HepG2 (cell line): ENCODE measurements around the gene ANKFY1. TPM values are rescaled to one million over a fixed set of nuclear protein-coding genes. Genes with fewer than 3 reads are reported as not detected.

Source experiments
- ATAC-seq: fragments of 200-7000 bp; cut with Tn5 transposase; 3 replicates; pipeline ENCODE4 v1.9.1; 2020; ENCODE audit warnings: mild to moderate bottlenecking, moderate library complexity
- BruUV-seq: library from RNA; stranded (reverse); fragments of 400-500 nt; replicated peaks from 2 replicates; lab custom pipeline; 2021; lab: Mats Ljungman, UMichigan
- CTCF ChIA-PET: fragments of 300-600 bp; formaldehyde crosslinking; extraction: SDS; loops from one replicate; lab custom pipeline; 2021; ENCODE audit warnings: low total read pairs, inconsistent platforms, low intra/inter-chr PET ratio; lab: Yijun Ruan, JAX
- POLR2A ChIA-PET: fragments of 350-600 bp; sonication (Branson Sonifier 250); formaldehyde crosslinking; loops from one replicate; lab custom pipeline; 2020; ENCODE audit warnings: antibody characterized with exemption, inconsistent platforms; lab: Yijun Ruan, JAX
- DNase-seq: peaks from one replicate; pipeline ENCODE4 v3.0.0-alpha.2; 2015; ENCODE audit warnings: low spot score
- FAIRE-seq: peaks from 3 replicates; lab custom pipeline; 2011; peaks lifted over from hg19 to GRCh38; lab: Jason Lieb, UNC
- H2AFZ ChIP-seq: one replicate; pipeline ENCODE4 v1.6.1; 2011; ENCODE audit warnings: low read length, inconsistent platforms
- H3K27ac ChIP-seq: fragments of 300-600 bp; 3 replicates; pipeline ENCODE4 v1.8.0; 2011; ENCODE audit warnings: mixed run types, mild to moderate bottlenecking, mixed read lengths, low read length, inconsistent platforms; ENCODE audit not compliant: insufficient read depth; ENCODE audit errors: extremely low read length
- H3K27me3 ChIP-seq, 2 experiments: fragments of 200-600 bp in 1 of 2; 2 replicates in 1 of 2; 3 replicates in 1 of 2; pipeline versions ENCODE4 v1.6.0 to v1.8.0; 2011; ENCODE audit warnings: low read length in 2 of 2, mild to moderate bottlenecking in 2 of 2, moderate library complexity in 2 of 2, inconsistent platforms in 1 of 2; ENCODE audit not compliant: insufficient read depth in 2 of 2, control insufficient read depth in 1 of 2
- H3K36me3 ChIP-seq, 2 experiments: fragments of 200-600 bp in 1 of 2; replicated peaks in 1 of 2; 2 replicates in 1 of 2; 3 replicates in 1 of 2; pipeline versions ENCODE4 v1.5.1 to v1.8.0; 2011; ENCODE audit warnings: low read length in 2 of 2, inconsistent platforms in 1 of 2; ENCODE audit not compliant: insufficient read depth in 2 of 2, control insufficient read depth in 1 of 2
- H3K4me1 ChIP-seq: 2 replicates; pipeline ENCODE4 v1.5.1; 2012; ENCODE audit warnings: low read length, inconsistent platforms; ENCODE audit not compliant: insufficient read depth
- H3K4me2 ChIP-seq: 2 replicates; pipeline ENCODE4 v1.6.0; 2011; ENCODE audit warnings: low read depth, low read length, inconsistent platforms
- H3K4me3 ChIP-seq, 3 experiments: fragments of 200-600 bp in 1 of 3; sonication (generic), shearing (Covaris generic) in 1 of 3; replicated peaks in 1 of 3; 2 replicates each; pipeline ENCODE4 v1.5.1; 2011 to 2016; ENCODE audit warnings: low read length in 3 of 3, inconsistent platforms in 2 of 3, low read depth in 2 of 3, mild to moderate bottlenecking in 2 of 3, control low read depth in 1 of 3, mixed read lengths in 1 of 3; ENCODE audit not compliant: insufficient read depth in 1 of 3
- H3K79me2 ChIP-seq: one replicate; pipeline ENCODE4 v1.6.1; 2011; ENCODE audit warnings: low read length, inconsistent platforms; ENCODE audit not compliant: insufficient read depth
- H3K9ac ChIP-seq: 2 replicates; pipeline ENCODE4 v1.6.0; 2011; ENCODE audit warnings: mild to moderate bottlenecking, low read depth, low read length, inconsistent platforms; ENCODE audit not compliant: insufficient read depth
- H3K9me3 ChIP-seq: 2 replicates; pipeline ENCODE4 v1.5.1; 2012; ENCODE audit warnings: mild to moderate bottlenecking, low read length
- H4K20me1 ChIP-seq: 2 replicates; pipeline ENCODE4 v1.6.0; 2011; ENCODE audit warnings: inconsistent platforms, mild to moderate bottlenecking, low read length, moderate library complexity; ENCODE audit not compliant: insufficient read depth
- AKAP8 ChIP-seq: sonication (generic); formaldehyde crosslinking; IDR thresholded peaks from 2 replicates; pipeline ENCODE4 v1.5.1; 2020; ENCODE audit warnings: mild to moderate bottlenecking, missing genetic modification reagents
- ATF5 ChIP-seq: sonication (generic); formaldehyde crosslinking; IDR thresholded peaks from 2 replicates; pipeline ENCODE4 v1.4.0; 2020; ENCODE audit warnings: mild to moderate bottlenecking, low read depth, missing genetic modification reagents
- DMAP1 ChIP-seq: IDR thresholded peaks from 2 replicates; pipeline ENCODE4 v1.6.1; 2016
- EZH2 ChIP-seq: conservative IDR thresholded peaks from 2 replicates; pipeline ENCODE4 v1.6.1; 2012; ENCODE audit warnings: mild to moderate bottlenecking, low read depth, low read length, moderate library complexity
- GLI4 ChIP-seq: sonication (generic); formaldehyde crosslinking; IDR thresholded peaks from 2 replicates; pipeline ENCODE4 v1.5.1; 2020; ENCODE audit warnings: missing genetic modification reagents, mild to moderate bottlenecking, moderate library complexity, borderline replicate concordance
- NCOA5 ChIP-seq: sonication (generic); formaldehyde crosslinking; IDR thresholded peaks from 2 replicates; pipeline ENCODE4 v1.4.0; 2020; ENCODE audit warnings: missing genetic modification reagents
- PHF21A ChIP-seq: sonication (generic); formaldehyde crosslinking; IDR thresholded peaks from 2 replicates; pipeline ENCODE4 v1.5.0; 2020; ENCODE audit warnings: mild to moderate bottlenecking, missing genetic modification reagents
- ZNF274 ChIP-seq: sonication (generic); formaldehyde crosslinking; IDR thresholded peaks from 2 replicates; pipeline ENCODE4 v1.5.1; 2020; ENCODE audit warnings: mild to moderate bottlenecking, missing genetic modification reagents
- ZNF674 ChIP-seq: sonication (generic); formaldehyde crosslinking; IDR thresholded peaks from 2 replicates; pipeline ENCODE4 v1.5.0; 2020; ENCODE audit warnings: low read depth, mild to moderate bottlenecking, missing genetic modification reagents
- ZNF777 ChIP-seq: sonication (generic); formaldehyde crosslinking; IDR thresholded peaks from 2 replicates; pipeline ENCODE4 v1.4.0; 2020; ENCODE audit warnings: missing genetic modification reagents
- whole genome bisulfite sequencing: methylation state at CpG from one replicate; pipeline ENCODE4 v1.1.6; 2017; ENCODE audit warnings: low lambda C conversion rate; 5-methylcytosine and 5-hydroxymethylcytosine counted together
- in situ Hi-C: cut with HindIII; loops from 2 replicates; pipeline ENCODE4 v1.10.0; 2017; ENCODE audit warnings: low pct_unique_long_range_greater_than_20kb; ENCODE audit not compliant: extremely low pct_ligation_motif_present
- intact Hi-C: fragments of 100-400 bp; cut with micrococcal nuclease; formaldehyde crosslinking; loops from one replicate; pipeline ENCODE4 v1.10.0; 2022; ENCODE audit not compliant: unreplicated experiment
- polyA plus RNA-seq, 8 experiments: library from polyadenylated mRNA; depleted of rRNA in 3 of 8; stranded (reverse) in 7 of 8; unstranded in 1 of 8; fragments of >200 nt; fragmentation: Illumina TruSeq in 4 of 8; extraction: Trizol in 4 of 8; gene quantifications; 2 replicates each; pipeline versions ENCODE4 v1.2.1 to v1.2.3, GENCODE V29; 2011 to 2016; ENCODE audit warnings: low read depth in 4 of 8, missing spikeins in 1 of 8, mixed read lengths in 1 of 8; ENCODE audit not compliant: insufficient read depth in 1 of 8
- total RNA-seq, 5 experiments: library from RNA; depleted of rRNA; stranded (reverse); fragments of >200 nt; fragmentation: Illumina TruSeq; extraction: Trizol; gene quantifications; 2 replicates each; pipeline ENCODE4 v1.2.3, GENCODE V29; 2016; ENCODE audit warnings: low read depth in 1 of 5
- TF ChIP-seq, protein P1 (sequence below): sonication (generic); formaldehyde crosslinking; IDR thresholded peaks from 2 replicates; pipeline ENCODE4 v1.5.0; 2020; ENCODE audit warnings: missing genetic modification reagents, mild to moderate bottlenecking, borderline replicate concordance

ANKFY1 gene
- total and polyA plus RNA-seq, 2 of the 13 experiments (the other 11 are each of a cell fraction or from before 2014, with no cell fraction given): 11.9 to 16.8 TPM

GRCh38 chr17:4309897-4310296 is 46.1 kb upstream of the ANKFY1 start:
- H3K79me2 ChIP-seq: peaks cover 64% of the 10 kb centered on the region
- peaks cover 0 to 11% of the 10 kb centered on the region in 2 experiments; a peak in 2 of 5 replicates for H3K36me3 ChIP-seq
- ChIA-PET CTCF (no interaction called here), POLR2A (no interaction called here)
- no peaks in the 10 kb centered on the region for H3K27me3 ChIP-seq
- no peak for FAIRE-seq
- peak overlapping the region; percentile 70 for H3K4me2 ChIP-seq
- H3K4me1 ChIP-seq: peaks cover 64% of the 10 kb centered on the region
- H3K4me3 ChIP-seq: peak overlapping the region in 1 of 3 experiments; percentile 30; a peak in 1 of 6 replicates
- TF ChIP-seq PHF21A (CRISPR knock-in tag) (peak; percentile 8; the same call in 1 of the 2 replicates), ZNF674 (no peak), AKAP8 (CRISPR knock-in tag) (no peak), GLI4 (CRISPR knock-in tag) (no peak), DMAP1 (CRISPR knock-in tag) (0 out of 2 replicates have a peak, but pooled peaks have one; percentile 3), ZNF274 (CRISPR knock-in tag) (no peak), EZH2 (no peak), NCOA5 (no peak), ZNF777 (CRISPR knock-in tag) (no peak), ATF5 (CRISPR knock-in tag) (no peak)
- TF ChIP-seq, protein P1, sequence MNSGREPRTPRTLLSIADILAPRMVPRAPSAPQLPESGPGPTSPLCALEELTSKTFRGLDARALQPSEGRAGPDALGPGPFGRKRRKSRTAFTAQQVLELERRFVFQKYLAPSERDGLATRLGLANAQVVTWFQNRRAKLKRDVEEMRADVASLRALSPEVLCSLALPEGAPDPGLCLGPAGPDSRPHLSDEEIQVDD (CRISPR knock-in tag): no peak
- TF ChIP-seq, all 625 proteins: peak for 2
- ATAC-seq (no peak), DNase-seq (no peak)
- Histone ChIP-seq H3K9me3 (no peaks in the 10 kb centered on the region), H2AFZ (no peak overlapping the region), H3K9ac (0 out of 2 replicates have a peak overlapping the region, but pooled peaks have one; percentile 14), H3K27ac (peak overlapping the region; percentile 65), H4K20me1 (peaks cover 20% of the 10 kb centered on the region; the same call in 1 of the 2 replicates)
- in situ Hi-C loops: no loop called here
- intact Hi-C loops: loop anchor here (5.0 kb wide), 1 partner anchor 57 kb away; the partner anchor contains the start of gene UBE2G1
- WGBS: 9% methylated on average over 1 of the region's 1 CpG
- TSS peak; percentile 25 for BruUV-seq
